ENCODE results near the gene BCL2L2.

DNA sequence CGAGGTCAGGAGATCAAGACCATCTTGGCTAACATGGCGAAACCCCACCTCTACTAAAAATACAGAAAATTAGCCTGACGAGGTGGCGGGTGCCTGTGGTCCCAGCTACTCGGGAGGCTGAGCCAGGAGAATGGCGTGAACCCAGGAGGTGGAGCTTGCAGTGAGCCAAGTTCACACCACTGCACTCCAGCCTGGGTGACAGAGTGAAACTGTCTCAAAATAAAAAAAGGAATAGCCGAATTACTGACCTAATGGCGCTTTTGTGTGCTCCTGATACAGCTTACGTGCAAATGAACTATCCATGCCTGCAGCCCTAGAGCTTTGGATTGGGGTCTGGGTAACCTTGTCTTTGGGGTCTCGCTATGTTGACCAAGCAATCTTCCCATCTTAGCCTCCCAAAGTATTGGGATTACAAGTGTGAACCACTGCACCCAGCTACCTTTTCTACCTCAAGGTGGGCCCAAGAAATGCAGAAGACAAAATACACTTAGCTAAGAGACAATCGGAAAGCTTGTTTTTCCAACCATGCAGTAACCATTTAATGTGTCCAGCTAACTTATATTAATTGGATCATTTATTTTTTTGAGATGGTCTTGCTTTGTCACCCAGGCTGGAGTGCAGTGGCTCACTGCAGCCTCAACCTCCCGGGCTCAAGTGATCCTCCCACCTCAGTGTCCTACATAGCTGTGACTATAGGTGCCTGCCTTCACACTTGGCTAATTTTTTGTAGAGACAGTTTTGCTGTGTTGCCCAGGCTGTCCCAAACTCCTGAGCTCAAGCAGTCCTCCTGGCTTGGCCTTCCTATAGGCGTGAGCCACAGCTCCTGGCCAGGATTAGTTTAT is 20.1 kb downstream of the BCL2L2 start:
- TF ChIP-seq POLR2A (IDR thresholded peaks at IDR 0.05) (no peak), CTCF (IDR thresholded peaks at IDR 0.05) (no peak)
